GM21529 (cell line): Measurements from ENCODE around the gene MAML3.

Source experiments
- ATAC-seq: cut with Tn5 transposase; IDR thresholded peaks from one replicate; pipeline ENCODE4 v1.9.1; 2021; ENCODE audit not compliant: unreplicated experiment

MAML3 gene

DNA sequence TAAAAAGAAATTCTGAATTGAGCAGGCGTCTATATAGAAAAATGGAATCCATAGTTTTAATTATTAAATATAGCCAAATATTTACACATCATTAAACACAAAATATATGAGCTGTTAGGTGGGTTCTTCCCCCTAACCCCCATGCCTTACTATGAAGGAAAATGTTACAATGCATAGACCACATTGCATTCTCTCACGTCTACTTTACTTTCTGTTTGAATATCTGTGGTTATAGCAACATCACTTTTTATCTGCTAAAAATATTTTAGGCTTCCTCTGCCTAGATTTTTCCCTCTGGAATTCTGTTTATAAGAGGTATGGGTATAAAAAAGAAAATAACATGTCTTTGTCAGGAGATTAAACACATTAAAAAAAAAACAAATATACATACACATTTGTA, 73.1 kb downstream of the MAML3 start:
- no peak for ATAC-seq

DNA sequence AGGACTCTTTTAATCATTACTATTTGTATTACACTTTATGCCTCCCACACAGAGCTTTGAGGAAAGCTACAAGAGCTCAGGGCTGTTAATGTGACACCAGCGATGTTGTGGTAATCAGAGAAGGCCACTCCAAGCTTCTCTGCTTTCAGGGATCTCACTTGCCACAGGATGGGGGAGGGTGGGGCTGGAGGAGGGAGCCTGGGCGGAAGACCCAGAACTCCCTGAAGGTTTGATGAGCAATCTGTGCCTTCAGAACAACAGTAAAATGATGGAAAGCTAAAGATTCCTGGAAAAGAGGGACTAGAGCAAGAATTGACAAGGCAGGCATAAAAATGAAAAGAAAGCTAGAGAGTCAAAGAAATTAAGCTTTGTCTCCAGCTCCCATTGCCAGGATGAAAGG, 75.6 kb downstream of the MAML3 start:
- no peak for ATAC-seq

DNA sequence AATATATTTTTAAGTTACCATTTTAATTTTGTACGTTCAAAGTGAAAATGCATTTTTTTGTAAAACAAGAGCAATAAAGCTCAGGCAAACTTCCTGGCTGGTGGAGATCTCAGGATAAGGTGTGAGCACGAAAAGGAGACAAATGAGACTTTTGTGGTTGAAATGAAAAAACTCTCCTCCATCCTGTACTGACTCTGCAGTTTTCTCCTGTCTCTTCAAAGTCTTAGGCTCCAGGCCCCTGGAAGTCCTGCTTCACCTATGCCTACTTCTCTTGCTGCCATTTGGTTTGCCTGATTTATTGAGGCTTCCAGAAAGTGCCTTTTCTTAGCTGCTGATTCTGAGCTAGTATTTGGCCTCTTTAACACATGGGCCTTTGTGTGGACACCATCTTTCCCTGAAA, 77.7 kb downstream of the MAML3 start:
- ATAC-seq, result no peak

DNA sequence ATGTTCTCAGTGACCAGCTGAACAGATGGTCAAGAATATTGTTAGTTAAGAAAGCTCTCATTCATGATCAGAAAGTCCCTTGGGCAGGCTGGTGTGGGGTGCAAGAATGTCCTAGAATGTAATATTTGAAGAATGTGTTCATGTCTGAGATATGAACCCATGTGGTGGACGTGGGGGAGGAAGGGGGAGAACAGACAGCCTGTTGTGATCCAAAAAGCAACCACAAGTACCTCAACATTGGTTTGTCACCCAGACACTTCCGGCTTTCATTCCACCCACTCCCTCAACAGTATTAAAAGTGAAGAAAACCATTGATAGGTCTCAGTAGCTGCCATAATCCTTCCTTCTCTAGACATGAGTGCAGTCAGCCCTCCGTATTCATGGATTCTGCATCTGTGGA, 82.2 kb downstream of the MAML3 start:
- ATAC-seq, result peak; percentile 82

DNA sequence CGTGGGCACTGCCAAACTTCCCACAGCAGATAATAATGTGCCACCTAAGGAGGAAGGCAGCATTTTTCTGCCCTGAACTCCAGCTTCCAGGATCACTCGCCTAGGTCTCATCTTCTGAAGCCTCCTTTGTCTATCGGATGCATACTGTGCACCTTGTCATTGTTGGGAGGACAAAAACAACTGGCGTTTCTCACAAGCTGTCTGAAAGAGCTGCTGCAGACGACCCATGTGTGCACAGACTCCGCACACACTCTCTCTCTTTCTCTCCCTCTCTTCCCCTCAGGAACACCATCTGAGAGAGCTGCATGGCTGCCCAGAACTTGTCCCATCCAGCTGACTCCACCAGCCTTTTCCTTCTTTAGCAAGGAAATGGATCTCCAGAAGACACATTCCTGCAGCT, 83.0 kb downstream of the MAML3 start:
- ATAC-seq, result no peak

DNA sequence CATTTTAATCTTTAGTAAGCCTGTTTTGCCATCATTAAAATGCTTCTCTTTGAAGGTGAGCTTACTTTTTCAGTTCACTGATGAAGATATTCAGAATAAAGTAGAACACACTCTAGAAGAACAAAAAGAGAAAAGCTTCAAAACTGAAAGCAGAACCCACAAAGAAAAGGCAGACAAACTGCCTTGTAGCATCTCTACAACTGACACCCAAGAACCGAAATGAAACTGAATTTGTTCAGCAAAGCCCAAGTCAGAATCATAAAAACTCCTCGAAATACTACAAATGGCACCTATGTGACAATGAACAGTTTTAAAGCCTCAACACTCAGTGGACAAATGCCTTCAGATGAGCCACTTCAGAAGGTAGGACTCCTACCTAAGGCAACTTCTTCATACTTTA, 83.6 kb downstream of the MAML3 start:
- ATAC-seq, result no peak

DNA sequence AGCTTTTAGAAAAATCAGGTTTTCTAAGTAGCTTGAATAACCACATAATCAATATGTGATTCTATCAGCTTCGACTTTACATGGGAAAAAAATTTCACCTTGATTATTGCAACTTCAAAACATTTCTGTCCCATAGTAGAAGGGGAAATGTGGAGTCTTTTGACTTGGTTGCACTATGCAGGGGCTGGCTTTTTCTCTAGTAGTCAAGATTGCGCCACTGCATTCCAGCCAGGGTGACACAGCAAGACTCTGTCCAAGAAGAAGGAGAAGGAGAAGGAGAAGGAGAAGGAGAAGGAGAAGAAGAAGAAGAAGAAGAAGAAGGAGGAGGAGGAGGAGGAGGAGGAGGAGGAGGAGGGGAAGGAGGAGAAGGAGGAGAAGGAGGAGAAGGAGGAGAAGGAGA, 84.9 kb downstream of the MAML3 start:
- ATAC-seq, result no peak

DNA sequence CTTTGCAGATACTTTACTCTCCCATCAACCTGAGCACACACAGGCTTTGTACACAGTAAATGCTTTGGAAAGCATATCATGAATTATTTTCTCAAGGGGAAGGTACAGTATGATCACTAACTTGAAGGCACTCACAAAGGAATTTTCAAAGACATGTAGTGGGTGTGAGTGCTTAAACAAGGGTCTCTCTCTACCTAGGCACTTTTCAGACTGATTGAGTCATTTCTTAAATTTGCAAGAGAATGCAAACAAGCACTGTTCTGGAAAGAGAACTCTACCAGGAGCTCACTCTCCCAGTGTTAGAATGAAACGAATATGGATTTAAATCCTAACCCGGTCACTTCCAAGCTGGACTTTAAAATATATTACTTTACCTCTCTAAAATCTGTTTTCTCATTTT, 85.7 kb downstream of the MAML3 start:
- no peak for ATAC-seq

DNA sequence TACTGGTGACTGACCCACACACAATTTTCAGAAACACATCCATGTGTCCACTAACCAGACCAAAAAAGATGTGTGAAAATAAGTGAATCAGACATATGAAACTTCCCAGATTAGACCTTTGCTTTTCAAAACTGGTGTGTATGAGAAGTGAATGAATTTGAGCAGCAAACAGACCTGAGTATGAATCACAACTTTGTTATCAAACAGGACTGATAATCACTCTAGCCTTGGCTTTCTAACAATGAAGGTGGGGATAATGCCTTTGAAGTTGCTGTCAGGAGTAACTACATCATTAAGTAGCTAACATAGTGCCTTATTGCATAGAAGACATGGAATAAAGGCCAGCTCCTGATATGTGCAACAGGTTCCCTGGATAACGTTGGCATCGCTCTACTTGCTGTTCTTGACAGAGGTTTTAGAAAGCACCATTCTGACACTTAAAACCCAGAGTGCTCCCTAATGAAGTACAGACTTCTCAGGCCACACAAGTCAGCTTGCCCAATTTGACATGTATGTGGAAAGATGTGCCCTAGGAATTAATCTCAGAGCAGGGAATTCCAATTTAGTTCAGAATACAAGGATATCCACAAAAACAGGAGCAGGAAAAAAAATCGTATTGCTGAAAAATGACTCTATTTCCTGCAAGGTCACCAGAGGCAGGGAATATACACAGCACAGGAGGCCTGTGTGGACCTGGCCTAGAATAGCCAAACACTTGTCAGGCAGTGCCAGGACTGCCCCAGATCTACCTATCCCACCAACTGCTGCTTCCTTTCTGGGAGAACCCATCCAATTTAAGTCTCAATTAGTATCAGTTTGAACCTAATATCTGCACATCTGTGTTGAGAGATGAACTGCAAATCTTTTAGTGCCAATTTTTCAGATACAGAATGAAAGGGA, 87.7 kb downstream of the MAML3 start:
- ATAC-seq, result no peak

DNA sequence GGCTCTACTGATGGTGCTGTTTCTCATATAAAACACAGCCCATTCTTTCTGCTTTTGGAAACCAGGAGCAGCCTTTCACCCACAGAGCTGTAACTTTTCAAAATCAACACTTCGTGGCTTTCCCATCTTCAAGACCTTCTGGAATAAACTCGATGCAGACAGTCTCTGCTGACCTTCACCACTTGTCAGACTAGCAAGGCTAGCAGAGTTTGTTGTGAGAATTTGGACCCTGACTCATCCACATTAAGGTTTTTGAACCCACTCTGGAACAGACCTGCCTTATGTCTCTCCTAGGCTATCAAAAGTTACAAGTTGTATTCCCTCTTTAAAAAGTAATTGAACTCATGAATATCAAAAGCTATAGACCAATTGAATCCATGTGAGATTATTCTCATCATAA, 88.6 kb downstream of the MAML3 start:
- no peak for ATAC-seq

DNA sequence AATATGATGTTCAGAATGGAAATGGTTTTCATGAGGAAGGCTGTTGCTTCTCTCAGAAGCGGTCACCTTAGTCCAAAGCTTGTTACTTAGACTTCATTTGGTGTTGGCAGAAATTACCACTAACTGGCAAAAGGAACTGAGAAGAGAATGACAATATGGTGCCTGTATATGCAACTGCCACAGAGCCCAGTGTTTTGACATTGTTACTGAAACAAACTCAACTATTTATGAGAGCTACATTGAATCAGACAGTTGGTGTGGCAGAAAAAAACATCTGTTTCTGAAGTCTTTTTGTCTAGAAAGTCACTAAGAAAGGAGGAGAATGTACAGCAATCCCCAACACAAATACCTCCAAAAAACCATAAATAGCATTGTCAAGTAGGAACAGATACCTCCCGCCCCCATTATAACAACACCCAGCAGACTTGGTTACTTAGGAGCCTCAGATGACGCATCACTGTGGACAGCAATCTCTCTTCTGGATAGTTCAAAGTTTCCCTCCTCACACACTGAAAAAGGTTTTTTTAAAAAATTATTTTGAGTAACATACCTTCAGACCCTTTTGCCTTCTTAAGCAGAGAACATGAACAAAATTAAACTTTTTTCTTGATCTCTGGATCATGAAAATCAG, 92.2 kb downstream of the MAML3 start:
- no peak for ATAC-seq

DNA sequence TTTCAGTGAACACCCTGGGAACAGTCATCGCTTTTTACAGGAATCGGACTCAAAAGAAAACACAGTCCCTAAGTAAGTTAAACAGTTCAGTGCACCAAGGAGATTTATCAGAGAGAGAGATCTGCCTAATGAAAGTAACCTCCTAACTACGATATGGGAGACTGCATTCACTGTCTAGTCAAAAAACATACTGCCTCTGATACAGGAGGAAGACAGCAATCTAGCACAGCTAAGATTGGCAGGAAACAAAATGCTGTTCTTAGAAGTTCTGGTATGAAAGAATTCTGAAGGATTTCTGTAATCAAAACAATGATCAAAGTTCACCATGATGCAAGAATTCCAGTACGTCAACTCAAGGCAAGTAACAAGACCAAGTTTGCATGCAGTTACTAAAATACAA, 92.8 kb downstream of the MAML3 start:
- no peak for ATAC-seq

DNA sequence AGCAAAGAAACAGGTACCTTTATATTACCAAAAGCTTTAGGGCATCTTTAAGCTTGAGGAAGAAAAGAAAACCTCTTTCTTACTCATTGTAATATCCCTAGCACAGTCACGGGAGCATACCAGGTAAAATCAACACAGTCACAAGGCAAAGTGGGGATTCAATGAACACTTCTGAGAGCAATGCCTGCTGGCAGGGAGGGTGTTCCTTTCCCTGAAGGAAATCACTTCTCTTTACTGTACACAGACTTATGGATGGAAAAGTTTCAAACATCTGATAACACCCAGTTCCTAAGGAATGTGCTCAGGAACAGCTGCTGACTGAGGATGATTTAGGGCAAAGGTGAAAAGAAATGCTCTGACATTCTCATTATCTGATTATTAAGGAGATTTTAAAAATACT, 94.8 kb downstream of the MAML3 start:
- no peak for ATAC-seq

DNA sequence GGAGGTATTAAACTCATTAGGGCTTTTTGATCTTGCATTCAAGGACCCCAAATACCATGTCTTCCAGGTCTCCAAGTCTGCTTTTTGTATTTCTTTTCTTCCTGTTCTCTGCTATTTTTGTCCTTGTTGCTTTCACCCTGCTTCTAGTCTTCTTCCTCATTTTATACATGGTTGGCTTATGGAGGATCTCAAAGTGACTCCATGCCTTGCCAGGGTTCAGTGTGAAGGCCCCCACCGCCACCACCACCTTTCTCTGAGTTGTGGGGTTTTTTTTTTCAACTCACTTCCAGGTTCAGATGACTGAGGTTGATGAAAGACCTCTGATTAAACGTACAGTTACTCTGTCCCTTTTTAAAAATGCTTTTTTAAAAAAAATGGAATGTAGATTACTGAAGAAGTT, 96.3 kb downstream of the MAML3 start:
- ATAC-seq, result no peak

DNA sequence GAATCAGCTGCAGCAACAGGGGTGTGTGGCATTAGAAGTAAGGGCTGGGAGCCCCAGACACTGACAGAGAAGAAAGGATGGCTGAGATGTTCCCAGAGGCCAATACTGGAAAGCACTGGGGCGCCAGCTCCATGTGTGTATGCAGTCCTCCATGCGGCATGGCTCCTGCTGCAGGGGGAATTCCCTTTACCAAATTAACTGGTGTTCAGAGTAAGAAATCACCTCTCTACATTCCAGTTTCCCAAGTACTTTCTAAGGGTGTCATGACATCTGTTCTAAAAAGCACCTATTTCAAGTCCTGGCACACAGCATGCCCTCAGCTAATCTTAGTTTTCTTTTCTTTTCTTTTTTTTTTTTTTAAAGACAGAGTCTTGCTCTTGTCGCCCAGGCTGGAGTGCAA, 98.0 kb downstream of the MAML3 start:
- no peak for ATAC-seq

DNA sequence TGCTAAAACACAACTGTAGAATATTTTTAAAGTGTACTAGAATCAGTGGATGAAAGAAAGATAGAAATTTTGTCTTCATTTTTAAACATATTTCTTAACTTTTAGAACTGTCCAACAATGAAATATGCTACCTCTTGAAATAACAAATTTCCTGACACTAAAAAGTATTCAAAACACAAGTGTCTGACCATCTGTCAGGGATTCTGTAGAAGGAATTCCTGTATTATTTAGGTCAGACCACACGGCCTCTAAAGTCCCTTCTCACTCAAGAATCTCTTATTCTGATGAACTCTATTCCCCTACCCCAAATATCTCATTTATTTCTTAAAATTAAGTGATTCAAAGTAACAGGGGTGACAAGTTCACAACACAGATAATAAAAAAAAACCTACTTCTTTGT, 99.1 kb downstream of the MAML3 start:
- no peak for ATAC-seq

DNA sequence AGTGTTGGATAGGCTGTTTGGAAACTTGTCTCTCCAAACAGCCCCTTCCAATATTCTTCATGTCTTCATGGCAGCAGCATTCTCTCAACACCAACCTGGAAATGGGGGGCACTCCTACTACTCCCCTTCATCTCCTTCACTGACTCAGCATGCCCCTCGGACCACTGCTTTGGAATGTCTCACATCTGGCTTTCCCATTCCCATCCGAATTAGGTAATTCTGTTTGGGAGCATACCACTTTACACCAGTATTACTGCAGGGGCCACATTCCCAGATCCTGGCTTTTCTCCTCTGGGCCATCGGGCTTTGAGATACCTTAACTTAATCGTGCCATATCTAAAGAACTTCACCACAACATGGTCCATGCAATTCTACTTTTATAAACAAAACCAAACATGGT, 100.8 kb downstream of the MAML3 start:
- no peak for ATAC-seq

DNA sequence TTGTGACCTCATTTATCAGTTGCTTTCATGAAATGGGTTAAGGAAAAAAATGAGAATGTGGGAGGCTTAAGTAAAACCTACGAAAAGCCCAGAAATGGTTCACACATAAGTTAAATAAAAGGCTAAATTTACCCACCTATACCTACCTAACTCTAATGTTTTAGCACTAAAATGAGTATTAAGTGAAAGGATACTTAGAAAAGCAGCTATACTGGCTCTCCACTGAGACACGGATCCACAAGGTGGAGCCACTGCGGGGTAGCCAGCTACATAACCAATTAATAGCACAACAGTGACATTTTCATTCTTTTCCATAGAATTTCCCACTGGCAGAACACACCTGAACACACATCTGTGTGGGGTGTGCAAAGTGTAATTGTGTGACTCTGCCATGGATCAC, 101.9 kb downstream of the MAML3 start:
- no peak for ATAC-seq

DNA sequence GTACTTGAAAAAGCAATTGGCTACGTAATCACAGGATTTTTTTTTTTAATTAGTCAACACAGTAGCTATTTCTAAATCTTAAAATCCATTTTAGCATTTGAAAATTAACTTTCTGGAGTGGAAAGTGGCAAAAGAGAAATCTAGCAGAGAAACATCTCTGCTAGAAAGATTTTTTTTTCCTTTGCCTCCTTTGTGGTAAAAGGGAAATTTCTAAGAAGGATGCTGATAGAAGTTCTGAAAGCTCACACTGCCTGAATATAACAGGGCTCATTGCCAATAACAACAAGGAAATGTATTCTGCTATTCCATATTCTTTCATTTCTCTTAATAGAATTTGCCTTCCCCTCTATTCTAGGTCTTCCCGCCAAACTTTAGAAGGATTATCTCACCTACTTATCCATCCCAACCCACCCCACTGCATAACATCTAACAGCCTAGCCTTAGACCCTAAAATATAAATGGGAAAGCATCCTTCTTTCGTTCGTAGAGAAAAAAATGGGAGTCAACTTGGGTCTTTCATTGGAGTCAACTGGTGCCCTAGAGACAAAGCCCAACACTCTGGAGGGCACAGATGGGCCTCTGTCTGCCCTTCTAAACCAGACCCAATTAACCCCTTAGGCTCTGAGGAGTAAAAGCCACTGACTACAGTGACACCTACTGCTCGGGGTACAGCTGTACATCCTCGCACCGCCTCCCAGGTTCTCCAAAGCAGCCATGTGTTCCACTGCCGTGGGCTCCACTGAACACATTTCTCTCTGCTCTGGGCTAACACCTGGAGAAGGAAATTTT, 103.9 kb downstream of the MAML3 start:
- no peak for ATAC-seq

DNA sequence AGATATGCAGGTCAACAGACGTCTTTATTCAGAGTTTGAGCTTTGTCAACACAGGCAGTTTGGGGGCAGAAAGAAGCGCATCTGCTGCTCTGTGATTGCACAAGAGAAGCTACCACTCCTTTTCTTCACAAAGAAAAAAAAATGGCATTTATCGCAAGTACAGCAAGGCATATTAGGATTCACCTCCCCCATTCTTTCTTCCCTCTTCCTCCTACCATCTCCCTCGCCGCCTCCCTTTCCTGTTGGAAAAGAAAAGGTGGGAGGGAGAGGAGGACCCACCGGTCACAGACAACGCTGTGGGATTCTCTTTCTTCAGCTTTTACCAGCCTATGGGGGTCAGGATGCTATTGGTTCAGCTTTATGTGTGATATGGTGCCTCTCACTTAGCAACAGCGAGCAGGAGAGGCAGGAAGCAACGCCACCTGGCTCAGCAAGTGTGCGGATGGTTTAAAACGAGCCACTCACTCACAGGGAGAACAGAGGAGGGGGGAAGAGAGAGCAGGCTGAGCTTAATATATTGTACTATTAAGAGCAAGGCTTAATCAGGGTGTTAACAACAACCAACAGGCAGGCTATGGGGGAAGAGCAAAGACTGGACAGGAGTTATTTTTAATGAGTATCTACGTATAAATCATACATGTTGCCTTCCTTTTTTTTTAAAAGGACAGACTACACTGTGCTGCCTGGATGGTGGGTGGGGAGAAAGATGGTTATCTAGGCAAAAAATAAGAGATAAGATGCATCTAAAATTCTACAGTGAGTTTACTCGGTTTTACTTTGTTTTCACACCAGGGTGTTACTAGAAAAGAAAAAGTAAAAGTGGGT, 104.7 kb downstream of the MAML3 start:
- no peak for ATAC-seq

DNA sequence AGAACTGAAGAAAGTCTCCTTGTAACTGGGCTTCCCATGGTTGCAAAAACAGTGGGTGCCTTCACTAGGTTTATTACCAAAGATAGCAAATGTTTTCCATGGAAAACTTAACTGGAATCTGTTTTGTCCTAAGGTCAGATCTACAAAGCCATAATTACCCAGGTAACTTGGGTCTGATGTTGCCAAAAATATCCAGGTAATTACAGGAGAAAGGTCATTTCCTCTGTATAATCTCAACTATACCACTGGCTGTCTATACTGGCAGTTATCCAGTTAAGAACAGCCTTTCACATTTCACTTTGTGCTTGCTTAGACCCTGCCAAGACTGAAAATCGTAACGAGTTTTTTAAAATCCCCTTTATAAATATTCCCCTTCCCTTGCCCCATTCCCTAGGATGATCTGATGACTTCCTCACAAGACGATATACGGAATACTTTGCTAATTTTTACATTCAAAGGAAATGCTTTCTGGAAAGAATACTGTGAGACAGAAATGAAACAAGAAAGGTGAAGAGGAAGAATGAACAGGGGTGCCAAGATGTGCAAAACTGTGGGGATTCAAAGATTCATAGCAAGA, 105.5 kb downstream of the MAML3 start:
- ATAC-seq, result no peak
